Non-pigmented ciliary epithelial cell (primary cell): ENCODE measurements around the gene ZFPL1.
A peak's percentile ranks its signal among the peaks of the same experiment; 100 is the strongest.

Experiments used
- DNase-seq: peaks from one replicate; pipeline ENCODE4 v3.0.0-alpha.2; 2010; ENCODE audit warnings: low read depth

The ZFPL1 gene

DNA sequence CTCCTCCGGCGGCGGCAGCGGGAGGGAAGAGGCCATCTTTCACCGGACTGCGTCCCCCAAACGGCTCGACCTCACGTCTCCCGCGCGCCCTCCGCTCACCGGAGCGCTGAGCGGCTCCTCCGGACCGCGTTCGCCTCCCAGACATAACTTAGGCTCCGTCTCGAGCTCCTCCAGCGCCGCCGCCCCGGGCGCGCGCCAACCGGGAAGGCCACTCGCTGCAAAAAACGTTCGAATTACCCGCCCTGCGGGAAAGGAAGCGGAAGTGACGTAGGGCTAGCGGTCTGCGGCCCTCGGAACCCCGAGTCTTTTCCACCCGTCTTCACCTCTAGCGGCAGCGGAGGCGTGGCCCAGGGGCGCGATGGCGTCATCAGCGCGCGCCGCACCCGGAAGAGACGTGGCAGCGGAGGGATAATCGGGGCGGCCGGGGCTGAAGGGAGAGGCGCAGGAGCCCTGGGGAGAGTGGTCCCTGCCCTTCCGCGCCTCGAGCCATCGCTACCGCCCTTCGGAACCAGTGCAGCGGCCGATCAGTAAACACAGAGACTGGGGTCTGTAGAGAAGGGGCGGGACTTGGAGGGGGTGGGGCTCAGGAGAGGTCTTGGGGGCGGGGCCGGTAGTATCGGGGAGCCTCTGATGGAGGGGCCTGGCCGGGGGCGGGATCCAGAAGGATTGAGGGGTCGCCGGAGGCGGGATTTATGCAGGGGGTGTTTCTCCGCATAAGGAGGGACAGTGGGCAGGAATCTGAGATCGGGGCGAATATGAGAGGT, at the start of gene ZFPL1, which contains the start of gene CDCA5:
Gene ZFPL1 (plus strand): TSS at position 389 of the 764 bp plus-strand sequence. CDS start 477 bp downstream, outside the sequence.
Gene CDCA5 (minus strand): TSS at position 207 of the 764 bp plus-strand sequence. CDS start 62 bp downstream, at position 145.
- DNase-seq, result peak; percentile 75

DNA sequence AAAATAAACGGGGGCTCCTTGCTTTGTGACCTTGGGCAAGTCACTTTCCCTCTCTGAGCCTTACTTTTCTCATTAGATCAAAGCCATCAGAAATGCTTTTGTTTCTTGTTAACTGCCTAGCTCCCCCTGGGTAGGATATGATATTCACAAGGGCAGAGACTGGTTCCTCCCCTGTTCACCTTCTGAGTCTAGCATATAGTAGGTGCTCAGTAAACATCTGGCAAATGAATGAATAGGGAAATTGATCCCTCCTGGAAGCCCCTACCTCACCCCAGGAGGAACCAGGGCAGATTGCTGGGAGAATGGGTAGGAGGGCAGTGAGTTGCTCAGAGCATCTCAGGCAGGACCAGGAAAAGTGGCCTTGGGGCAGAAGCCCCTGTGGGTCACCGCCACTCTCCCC, 49.6 kb upstream of the ZFPL1 start:
- no peak for DNase-seq

GRCh38 chr11:65035579-65035978, 48.4 kb upstream of the ZFPL1 start:
- no peak for DNase-seq

DNA sequence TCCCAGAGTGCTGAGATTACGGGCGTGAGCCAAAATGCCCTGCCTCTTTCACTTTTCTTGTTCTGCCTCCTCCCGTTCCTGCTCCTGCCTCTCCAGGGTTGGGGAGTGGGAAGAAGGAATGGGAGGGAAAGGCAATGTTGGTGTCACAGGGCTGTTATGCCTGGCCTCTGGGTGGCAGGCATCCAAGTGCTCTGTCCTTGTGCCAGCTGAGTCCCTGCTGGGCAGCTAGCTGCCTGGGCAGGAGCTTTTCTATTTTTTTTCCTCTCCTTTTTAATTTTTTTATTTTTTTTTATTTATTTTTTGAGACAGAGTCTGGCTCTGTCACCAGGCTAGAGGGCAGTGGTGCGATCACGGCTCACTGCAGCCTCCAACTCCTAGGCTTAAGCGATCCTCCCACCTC, 47.1 kb upstream of the ZFPL1 start:
- DNase-seq, result no peak

DNA sequence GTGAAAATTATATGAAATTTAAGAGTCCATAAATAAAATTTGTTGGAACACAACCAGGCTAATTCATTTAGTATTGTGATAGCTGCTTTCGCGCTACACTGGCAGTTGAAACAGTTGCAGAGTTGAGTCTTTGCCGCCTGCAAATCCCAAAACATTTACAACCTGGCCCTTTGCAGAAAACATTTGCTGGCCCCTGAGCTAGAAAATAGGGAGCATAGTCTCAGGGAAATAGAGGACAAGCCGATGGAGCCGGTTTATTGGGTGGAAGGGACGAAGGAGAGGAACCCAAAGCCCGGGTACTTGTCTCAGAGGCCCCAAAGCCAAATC, 43.5 kb upstream of the ZFPL1 start:
- DNase-seq, result no peak

DNA sequence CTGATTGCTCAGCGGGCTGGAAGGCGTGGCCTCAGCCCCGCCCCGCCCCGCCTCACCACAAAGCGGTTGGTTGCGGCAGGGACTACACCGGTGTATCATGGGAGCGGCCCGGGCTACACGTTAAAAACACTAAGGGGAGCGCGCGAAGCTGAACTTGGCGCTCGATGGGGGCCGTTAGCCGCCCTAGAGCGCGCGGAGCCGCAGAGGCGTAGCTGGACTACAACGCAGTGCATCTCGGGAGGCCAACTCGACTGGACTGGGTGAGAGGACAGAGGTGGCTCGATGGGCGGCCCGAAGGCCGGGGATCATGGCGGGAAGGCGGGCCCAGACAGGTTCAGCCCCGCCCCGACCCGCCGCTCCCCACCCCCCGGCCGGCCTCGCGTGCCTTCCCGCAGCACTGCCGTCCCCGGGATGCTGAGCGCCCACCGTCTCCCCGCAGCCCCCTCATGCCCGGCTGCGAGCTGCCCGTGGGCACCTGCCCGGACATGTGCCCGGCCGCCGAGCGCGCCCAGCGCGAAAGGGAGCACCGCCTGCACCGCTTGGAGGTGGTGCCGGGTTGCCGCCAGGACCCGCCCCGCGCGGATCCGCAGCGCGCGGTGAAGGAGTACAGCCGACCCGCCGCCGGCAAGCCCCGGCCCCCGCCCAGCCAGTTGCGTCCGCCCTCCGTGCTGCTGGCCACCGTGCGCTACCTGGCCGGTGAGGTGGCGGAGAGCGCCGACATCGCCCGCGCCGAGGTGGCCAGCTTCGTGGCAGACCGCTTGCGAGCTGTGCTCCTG, 43.0 kb upstream of the ZFPL1 start, which contains the start of gene SAC3D1:
Gene SAC3D1 (plus strand): TSS at position 364 of the 776 bp plus-strand sequence. CDS start 83 bp downstream, at position 447.
- peak; percentile 62 for DNase-seq

DNA sequence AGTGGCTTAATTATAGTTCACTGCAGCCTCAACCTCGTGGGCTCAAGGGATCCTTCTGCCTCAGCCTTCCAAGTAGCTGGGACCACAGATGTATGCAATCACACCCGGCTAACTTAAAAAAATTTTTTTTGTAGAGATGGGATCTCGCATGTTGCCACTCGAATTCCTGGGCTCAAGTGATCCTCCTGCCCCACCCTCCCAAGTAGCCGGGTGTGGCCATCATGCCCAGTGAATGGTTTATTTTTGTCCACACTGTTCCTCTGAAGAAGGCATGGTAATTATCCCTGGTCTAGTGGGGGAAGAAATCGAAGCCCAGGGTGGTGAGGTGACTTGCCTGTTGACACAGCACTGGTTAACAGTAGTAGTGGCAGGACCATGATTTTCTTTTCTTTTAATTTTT, 41.1 kb upstream of the ZFPL1 start:
- no peak for DNase-seq

DNA sequence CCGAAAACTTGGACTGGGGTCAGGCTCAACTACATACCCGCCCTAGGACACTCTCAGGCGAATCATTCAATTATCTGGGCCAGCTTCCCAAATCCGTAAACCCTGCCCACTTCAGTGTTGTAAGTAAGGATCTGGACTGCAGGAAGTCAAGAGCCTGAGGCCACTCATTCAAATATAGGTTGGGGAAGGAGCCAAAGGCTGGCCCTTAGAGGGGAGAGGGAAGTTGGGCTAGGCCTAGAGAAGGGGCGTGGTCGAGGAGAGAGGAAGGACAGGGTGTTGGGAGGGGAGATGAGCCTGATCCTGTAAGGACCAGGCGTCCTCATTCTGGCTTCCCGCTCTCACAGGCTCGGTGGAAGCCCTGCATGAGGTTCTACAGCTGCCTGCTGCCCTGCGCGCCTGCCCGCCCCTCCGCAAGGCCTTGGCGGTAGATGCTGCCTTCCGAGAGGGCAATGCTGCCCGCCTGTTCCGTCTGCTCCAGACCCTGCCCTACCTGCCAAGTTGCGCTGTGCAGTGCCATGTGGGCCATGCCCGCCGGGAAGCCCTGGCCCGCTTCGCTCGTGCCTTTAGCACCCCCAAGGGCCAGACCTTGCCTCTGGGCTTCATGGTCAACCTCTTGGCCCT, 40.0 kb upstream of the ZFPL1 start:
- no peak for DNase-seq

- no peak for DNase-seq
Measured at GRCh38 chr11:65045061-65045460, 39.0 kb upstream of the ZFPL1 start.

DNA sequence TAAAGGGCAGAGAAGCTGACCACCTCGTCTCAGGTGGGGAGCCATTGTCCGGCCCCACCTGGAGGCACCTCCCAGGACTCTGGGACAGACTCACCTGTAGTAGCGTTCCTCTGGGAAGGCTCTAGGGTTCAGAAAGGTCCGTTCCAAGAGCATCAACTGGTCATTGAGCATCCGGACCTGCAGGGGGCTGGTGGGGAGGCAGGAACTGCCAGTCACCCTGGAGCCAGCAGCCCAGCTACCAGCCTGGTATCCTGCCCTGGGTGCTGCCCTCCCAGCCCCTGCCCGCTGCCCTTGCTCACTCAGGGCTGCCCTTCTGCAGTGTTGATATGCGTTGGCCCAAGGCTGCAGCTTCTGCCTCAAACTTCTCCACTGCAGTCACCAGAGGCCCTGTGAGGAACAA, 38.3 kb upstream of the ZFPL1 start:
- no peak for DNase-seq

GRCh38 chr11:65047581-65048422, 36.2 kb upstream of the ZFPL1 start:
- no peak for DNase-seq

DNA sequence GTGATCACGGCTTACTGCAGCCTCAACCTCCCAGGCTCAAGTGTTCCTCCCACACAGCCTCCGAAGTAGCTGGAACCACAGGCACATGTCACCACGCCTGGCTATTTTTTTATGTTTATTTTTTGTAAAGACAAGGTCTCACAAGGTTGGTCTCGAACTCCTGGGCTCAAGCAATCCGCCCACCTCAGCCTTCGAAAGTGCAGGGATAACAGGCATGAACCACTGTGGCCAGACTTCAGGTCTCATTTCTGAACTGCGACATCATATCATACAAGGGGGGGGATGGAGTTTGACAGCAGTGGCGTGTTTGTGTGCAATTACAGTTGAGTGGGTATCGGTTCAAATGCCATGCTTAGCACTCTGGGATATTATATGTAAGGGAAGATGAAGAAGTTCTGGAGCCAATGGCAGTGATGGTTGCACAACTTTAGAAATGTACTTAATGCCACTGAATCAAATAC, 32.6 kb upstream of the ZFPL1 start:
- DNase-seq, result no peak

DNA sequence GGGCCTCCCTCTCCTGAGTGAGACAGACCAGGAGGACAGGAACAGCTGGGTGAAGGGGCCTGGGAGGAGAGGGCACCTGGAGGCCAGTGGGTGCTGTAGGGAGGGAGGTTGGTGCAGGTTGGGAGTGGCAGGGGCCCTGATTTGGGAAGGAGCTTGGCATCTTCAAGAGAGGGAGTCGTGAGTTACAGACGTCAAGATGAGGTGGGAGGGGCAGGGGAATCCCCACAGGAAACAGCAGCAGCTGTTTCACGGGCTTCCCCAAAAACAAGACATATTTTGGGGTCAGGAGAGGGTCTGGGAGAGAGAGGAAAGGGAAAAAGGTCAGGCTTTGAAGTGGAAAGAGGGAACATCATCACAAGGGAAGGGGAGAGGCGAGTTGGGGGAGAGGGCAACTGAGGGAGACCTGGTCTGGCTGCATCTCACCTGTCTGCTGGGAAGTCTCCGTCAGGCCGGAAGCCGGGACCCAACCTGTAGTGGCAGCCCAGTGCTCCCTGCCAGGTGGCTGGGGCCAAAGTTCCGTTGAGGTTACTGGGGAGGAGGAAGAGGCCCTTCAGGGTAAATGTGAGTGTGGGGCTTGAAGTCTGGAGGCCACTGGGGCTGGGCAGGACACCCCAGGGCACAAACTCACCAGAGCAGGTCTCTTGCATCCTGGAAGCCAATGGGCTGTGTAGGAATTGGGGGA, 30.1 kb upstream of the ZFPL1 start:
- no peak for DNase-seq

- DNase-seq, result no peak
Measured at GRCh38 chr11:65055538-65055937, 28.5 kb upstream of the ZFPL1 start.

DNA sequence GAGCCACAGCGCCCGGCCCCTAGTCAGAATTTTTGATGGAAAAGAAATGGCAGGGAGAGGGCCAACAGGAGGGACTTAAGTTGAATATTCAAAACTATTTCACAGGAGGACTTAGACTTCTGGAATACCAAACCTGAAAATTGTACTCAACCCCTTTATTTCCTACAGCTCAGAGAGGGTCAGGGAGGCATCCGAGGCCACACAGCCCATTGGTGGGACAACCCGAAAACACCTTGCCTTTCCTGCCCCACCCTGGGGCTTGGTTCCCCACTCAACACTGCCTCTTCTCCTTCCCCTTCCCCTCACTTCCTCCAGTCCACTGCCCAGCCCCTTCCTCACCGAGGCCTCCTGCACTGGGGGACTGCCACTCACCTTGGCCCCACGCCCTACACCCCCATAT, 27.0 kb upstream of the ZFPL1 start:
- DNase-seq, result no peak

DNA sequence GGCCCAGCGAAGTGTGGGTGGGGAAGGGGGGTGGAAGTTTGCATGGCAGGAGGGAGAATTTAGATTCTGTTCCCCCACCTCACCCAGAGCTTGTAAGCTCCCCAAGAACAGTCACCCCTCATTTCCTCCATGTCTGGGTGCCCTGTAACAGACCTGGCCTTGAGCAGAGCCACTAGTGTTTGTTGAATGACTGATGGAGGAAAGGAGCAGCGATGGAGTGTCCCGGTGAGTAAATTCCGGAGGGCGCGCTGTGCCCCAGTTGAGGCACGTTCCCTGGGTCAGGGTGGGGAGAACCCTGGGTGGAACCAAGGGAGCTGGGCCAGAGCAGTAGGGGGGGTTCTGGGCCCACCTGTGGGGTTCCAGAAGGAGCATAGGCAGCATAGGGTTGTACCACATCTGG, 26.5 kb upstream of the ZFPL1 start:
- no peak for DNase-seq

DNA sequence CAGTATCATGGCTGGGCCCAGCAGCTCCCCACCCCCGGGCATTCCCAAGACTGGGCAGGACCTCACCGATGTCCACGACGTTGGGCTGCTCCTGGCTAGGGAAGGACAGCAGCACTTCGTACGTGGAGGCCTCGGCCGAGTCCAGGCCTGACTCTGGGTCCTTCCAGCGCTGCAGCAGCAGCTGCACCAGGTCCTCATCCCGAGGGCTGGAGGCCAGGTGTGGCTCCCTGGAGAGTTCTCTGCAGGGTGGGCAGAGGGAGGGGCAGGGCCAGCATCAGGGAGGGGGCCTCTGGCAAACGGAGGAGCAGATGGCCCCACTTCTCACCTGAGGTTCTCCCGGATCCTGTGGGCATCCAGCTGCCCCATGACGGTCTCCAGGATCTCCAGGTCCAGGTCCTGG, 26.0 kb upstream of the ZFPL1 start:
- DNase-seq, result no peak

- no peak for DNase-seq
Measured at GRCh38 chr11:65058419-65059054, 25.5 kb upstream of the ZFPL1 start, which contains the start of gene NAALADL1. TSS of gene NAALADL1 (minus strand) at chr11:65058553. CDS start at chr11:65058521, 32 bp downstream.

- no peak for DNase-seq
Measured at GRCh38 chr11:65059523-65059922, 24.5 kb upstream of the ZFPL1 start.

DNA sequence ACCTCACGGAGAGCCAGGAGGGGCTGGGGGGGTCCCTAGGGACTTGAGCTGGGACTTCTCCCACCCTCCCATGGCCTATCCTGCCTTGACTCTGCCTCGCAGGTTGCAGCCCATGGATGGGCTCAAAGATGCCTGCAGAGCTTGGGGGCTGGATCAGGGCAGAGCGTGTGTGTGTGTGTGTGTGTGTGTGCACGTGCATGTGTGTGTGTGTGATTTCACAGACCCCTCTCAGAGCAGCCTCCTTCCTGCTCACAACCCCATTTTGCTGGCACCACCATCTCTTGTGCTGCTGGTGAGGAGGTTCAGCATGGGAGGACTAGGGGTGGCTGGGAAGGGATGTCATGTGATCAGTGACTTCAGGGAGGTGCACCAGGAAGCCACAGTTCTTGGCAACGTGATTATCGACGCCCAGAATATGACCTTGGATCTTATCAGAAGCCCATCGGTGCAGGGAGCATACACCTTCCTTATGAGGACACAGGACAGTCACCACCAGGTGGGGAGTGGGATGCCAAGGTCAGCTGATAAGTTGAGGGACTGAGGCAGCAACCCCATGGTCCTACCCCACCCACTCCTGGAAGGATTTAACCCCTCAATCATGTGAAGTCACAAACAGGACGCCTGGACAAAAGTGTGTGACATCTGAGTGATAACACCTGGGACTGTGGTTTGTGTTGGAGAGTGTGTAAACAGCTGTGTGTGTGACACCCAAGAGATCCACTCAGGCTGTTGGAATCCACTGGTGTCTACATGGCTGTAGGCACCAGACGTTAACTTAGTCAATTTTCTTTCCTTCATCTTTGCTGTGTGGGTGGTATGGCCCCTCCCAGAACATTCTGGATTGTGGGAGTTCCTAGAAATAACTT, 23.8 kb upstream of the ZFPL1 start:
- no peak for DNase-seq
